A673 (cell line): ENCODE results near the gene STAT6.

Experiments
- EZH2 ChIP-seq: fragments of 200-600 bp; sonication (generic); IDR thresholded peaks from 2 replicates; pipeline ENCODE4 v1.6.1; 2017; ENCODE audit warnings: borderline replicate concordance, low read depth, mild to moderate bottlenecking, mixed read lengths, antibody characterized with exemption, low read length; ENCODE audit not compliant: poor library complexity, severe bottlenecking
- TF ChIP-seq, protein P1 (sequence below): fragments of 300-800, 200-600 bp; sonication (generic); conservative IDR thresholded peaks from 2 replicates; pipeline ENCODE4 v1.5.1; 2017; ENCODE audit warnings: low read depth, mild to moderate bottlenecking, antibody characterized with exemption, low read length, moderate library complexity, mixed read lengths

DNA sequence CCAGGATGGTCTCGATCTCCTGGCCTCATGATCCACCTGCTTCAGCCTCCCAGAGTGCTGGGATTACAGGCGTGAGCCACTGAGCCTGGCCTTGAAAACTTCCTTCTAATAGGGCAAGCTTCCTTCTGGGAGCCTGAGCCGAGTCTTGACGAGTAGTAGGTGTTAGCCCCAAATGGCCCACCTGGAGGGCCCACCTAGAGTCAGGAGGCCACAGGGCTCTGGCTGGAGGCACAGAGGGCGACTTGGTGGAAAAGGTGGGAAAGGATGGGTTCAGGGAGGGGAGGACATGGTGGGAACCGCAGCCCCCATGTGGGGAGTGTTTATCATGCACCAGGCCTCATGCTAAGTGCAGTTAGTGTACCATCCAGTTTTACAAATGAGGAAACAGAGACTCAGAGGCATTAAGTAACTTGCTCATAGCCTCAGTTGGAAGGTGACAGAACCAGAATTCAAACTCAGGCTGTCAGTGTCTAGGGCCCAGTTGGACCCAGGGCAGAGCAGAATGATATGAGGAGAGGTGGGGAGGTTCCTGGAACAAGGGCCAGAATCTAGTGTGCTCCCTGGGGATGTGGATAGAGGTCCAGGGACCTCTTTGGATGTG is 39.3 kb upstream of the STAT6 start:
- TF ChIP-seq, protein P1, sequence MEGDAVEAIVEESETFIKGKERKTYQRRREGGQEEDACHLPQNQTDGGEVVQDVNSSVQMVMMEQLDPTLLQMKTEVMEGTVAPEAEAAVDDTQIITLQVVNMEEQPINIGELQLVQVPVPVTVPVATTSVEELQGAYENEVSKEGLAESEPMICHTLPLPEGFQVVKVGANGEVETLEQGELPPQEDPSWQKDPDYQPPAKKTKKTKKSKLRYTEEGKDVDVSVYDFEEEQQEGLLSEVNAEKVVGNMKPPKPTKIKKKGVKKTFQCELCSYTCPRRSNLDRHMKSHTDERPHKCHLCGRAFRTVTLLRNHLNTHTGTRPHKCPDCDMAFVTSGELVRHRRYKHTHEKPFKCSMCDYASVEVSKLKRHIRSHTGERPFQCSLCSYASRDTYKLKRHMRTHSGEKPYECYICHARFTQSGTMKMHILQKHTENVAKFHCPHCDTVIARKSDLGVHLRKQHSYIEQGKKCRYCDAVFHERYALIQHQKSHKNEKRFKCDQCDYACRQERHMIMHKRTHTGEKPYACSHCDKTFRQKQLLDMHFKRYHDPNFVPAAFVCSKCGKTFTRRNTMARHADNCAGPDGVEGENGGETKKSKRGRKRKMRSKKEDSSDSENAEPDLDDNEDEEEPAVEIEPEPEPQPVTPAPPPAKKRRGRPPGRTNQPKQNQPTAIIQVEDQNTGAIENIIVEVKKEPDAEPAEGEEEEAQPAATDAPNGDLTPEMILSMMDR = no peak
- no peak for TF ChIP-seq EZH2
